ENCODE results near the gene CLRN3.

GRCh38 chr10:127874671-127875448, 17.9 kb downstream of the CLRN3 start:
- no peak for TF ChIP-seq POLR2A (IDR thresholded peaks at IDR 0.05)
- TF ChIP-seq CTCF (IDR thresholded peaks at IDR 0.05 in 4 of 5, conservative IDR thresholded peaks at IDR 0.05 in 1 of 5): no peak

Measured in gastrocnemius medialis (tissue), 4 donors.